ENCODE results near the gene NIPAL1. TPM values are rescaled to one million over a fixed set of nuclear protein-coding genes. Genes with fewer than 3 reads are reported as not detected.

Gene NIPAL1
- total RNA-seq, 2 donors from 2014 or later = 1.6 to 1.7 TPM

- no peak for ATAC-seq (replicated peaks in 1 of 2)
- Mint-ChIP-seq H3K4me3 (no peak overlapping the region), H3K27ac (no peak overlapping the region), H3K9me3 (no peaks in the 10 kb centered on the region), H3K27me3 (ENCODE audit: low read depth) (no peaks in the 10 kb centered on the region), H3K4me1 (ENCODE audit: low read depth) (peaks cover 22% of the 10 kb centered on the region), H3K36me3 (ENCODE audit: insufficient read depth in 2 of 2) (peaks cover 4 to 10% of the 10 kb centered on the region in 2 donors)
- DNase-seq = no peak
Observed at GRCh38 chr4:48078425-48078824, 61.9 kb downstream of the NIPAL1 start.

DNA sequence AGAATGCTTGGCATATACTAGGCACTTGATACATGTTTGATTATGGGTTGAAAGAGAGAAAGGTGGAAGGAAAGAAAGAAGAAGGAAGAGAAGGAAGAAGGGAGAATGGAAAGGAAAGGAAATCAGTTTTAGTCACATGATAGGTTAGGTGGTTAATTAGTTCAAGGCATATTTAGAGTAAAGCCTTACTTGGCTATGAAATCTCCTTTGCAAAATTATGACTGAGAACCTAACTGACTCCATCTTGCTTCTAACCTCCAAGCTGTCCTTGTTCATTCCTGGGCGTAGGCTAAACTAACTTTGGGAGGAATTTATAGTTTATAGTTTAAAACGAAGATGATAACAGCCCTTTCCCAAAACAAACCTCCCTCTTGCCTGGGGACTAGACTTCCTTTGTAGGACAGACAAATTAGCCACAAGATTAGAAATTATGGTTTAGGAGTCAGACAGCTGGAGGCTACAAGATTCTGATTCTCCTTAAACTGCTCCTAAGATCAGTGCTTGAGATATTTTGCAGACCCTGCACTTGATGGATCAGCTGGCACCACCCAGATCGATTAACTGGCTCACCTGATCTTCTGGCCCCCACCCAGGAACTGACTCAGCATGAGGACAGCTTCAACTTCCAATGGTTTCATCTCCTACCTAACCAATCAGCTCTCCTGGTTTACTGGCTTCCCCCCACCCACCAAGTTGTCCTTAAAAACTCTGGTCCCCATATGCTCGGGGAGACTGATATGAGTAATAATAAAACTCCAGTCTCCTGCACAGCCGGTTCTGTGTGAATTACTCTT, 62.5 kb downstream of the NIPAL1 start:
- Mint-ChIP-seq H3K4me3 (no peak overlapping the region), H3K27ac (no peak overlapping the region), H3K36me3 (ENCODE audit: insufficient read depth in 2 of 2) (peaks cover 4 to 10% of the 10 kb centered on the region in 2 donors), H3K9me3 (no peaks in the 10 kb centered on the region), H3K4me1 (ENCODE audit: low read depth) (peaks cover 22% of the 10 kb centered on the region), H3K27me3 (ENCODE audit: low read depth) (no peaks in the 10 kb centered on the region)
- DNase-seq (no peak), ATAC-seq (replicated peaks in 1 of 2) (no peak)

DNA sequence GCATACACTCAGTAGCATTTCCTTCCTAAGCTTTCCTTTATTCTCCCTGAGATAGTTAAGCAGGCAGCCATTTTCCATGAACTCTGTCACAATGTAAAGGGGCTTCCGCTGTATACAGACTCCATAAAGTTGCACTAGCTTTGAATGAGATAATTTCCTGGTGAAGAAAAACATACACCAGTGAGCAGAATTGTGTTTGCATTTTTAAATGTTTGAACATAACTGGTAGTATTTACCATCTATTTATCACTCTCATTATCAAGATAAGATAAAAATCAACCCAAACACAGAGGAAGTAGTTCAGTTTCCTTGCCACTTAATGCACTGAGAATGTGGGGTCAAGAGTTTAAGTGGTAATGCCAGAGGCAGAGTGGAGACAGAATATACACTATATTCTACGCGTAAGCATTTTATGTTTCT, 63.4 kb downstream of the NIPAL1 start:
- ATAC-seq (replicated peaks in 1 of 2) = no peak
- DNase-seq = no peak
- H3K4me1 Mint-ChIP-seq (ENCODE audit: low read depth) = peaks cover 31% of the 10 kb centered on the region
- no peaks in the 10 kb centered on the region for H3K9me3 Mint-ChIP-seq
- peak overlapping the region; percentile 47 for H3K27ac Mint-ChIP-seq
- no peaks in the 10 kb centered on the region for H3K27me3 Mint-ChIP-seq (ENCODE audit: low read depth)
- H3K4me3 Mint-ChIP-seq = no peak overlapping the region
- peaks cover 4 to 12% of the 10 kb centered on the region in 2 donors for H3K36me3 Mint-ChIP-seq (ENCODE audit: insufficient read depth in 2 of 2)

DNA sequence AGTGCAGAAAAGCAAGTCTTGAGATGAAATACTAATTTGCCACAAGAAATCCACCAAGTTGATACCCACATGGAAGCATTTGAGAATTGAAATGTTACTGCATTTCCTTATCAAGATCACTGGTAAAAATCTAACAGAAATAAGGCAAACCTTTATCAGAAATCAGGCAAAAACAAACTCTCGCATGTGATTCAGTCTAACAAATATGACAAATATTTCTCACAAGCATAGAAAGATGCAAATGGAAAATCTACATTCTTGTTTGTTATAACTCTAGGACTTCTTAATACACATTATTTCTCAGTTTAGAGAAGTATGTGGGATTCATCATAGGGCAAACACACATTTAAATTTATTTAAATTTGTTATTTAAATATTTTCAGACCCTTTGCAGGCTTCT, 64.6 kb downstream of the NIPAL1 start:
- no peak for DNase-seq
- Mint-ChIP-seq H3K36me3 (ENCODE audit: insufficient read depth in 2 of 2) (peaks cover 4 to 14% of the 10 kb centered on the region in 2 donors), H3K4me1 (ENCODE audit: low read depth) (peaks cover 39% of the 10 kb centered on the region), H3K4me3 (no peak overlapping the region), H3K27me3 (ENCODE audit: low read depth) (no peaks in the 10 kb centered on the region), H3K27ac (no peak overlapping the region), H3K9me3 (no peaks in the 10 kb centered on the region)
- no peak for ATAC-seq (replicated peaks in 1 of 2)

GRCh38 chr4:48082956-48083355, 66.4 kb downstream of the NIPAL1 start:
- H3K4me3 Mint-ChIP-seq = no peak overlapping the region
- H3K4me1 Mint-ChIP-seq (ENCODE audit: low read depth) = peaks cover 48% of the 10 kb centered on the region
- no peak overlapping the region for H3K27ac Mint-ChIP-seq
- H3K27me3 Mint-ChIP-seq (ENCODE audit: low read depth) = no peaks in the 10 kb centered on the region
- ATAC-seq (replicated peaks in 1 of 2) (no peak), DNase-seq (no peak)
- H3K9me3 Mint-ChIP-seq = no peaks in the 10 kb centered on the region
- peaks cover 5 to 17% of the 10 kb centered on the region in 2 donors for H3K36me3 Mint-ChIP-seq (ENCODE audit: insufficient read depth in 2 of 2)

- Mint-ChIP-seq H3K9me3 (no peaks in the 10 kb centered on the region), H3K27me3 (ENCODE audit: low read depth) (no peaks in the 10 kb centered on the region), H3K4me1 (ENCODE audit: low read depth) (peaks cover 32% of the 10 kb centered on the region), H3K36me3 (ENCODE audit: insufficient read depth in 2 of 2) (peaks cover 6 to 12% of the 10 kb centered on the region in 2 donors), H3K27ac (no peak overlapping the region), H3K4me3 (no peak overlapping the region)
- ATAC-seq (replicated peaks in 1 of 2) (no peak), DNase-seq (no peak)
Observed at GRCh38 chr4:48085821-48086589, 69.4 kb downstream of the NIPAL1 start.

Other genes with a start within 250 kb of the NIPAL1 start
- gene CORIN, start 178.7 kb upstream of the NIPAL1 start, total RNA-seq = under 1 TPM; 0.25 to 0.29 TPM
- gene NFXL1, start 102.2 kb upstream of the NIPAL1 start, total RNA-seq = 10 to 100 TPM; 15.6 to 18.4 TPM
- gene CNGA1, start 91 bp upstream of the NIPAL1 start, total RNA-seq = under 1 TPM in 1 of 2 donors, not detected in 1; 0.32 TPM
- gene TXK, start 117.5 kb downstream of the NIPAL1 start, total RNA-seq = 10 to 100 TPM; 37.8 to 52.3 TPM

Data from activated T-cell treated with anti-CD3 and anti-CD28 coated beads, Interleukin-2, amount 50 U/mL, for 72 hours (primary cell).